Sigmoid colon (tissue), 4 donors: ENCODE measurements around the gene TNFAIP8.

Source experiments
- EP300 ChIP-seq, 4 donors: sonication (generic); formaldehyde crosslinking; IDR thresholded peaks; one replicate each; pipeline ENCODE4 v1.6.1; 2017; ENCODE audit warnings: antibody characterized with exemption in 4 of 4
- POLR2A ChIP-seq, 2 donors: fragments of 450-650 bp; IDR thresholded peaks; one replicate each; pipeline ENCODE4 v1.6.1; 2016; ENCODE audit warnings: antibody characterized with exemption in 2 of 2, mild to moderate bottlenecking in 2 of 2, moderate library complexity in 2 of 2
- POLR2AphosphoS5 ChIP-seq, 4 donors: sonication (generic); formaldehyde crosslinking; IDR thresholded peaks; one replicate each; pipeline ENCODE4 v1.6.1; 2017; ENCODE audit warnings: antibody characterized with exemption in 4 of 4
- TF ChIP-seq, protein P1 (sequence below), 4 experiments: fragments of 450-650 bp in 3 of 4; fragments of 200-600 bp in 1 of 4; IDR thresholded peaks; one replicate each; pipeline ENCODE4 v1.5.1; 2016 to 2019; ENCODE audit warnings: antibody characterized with exemption in 4 of 4, mild to moderate bottlenecking in 3 of 4, moderate library complexity in 2 of 4

DNA sequence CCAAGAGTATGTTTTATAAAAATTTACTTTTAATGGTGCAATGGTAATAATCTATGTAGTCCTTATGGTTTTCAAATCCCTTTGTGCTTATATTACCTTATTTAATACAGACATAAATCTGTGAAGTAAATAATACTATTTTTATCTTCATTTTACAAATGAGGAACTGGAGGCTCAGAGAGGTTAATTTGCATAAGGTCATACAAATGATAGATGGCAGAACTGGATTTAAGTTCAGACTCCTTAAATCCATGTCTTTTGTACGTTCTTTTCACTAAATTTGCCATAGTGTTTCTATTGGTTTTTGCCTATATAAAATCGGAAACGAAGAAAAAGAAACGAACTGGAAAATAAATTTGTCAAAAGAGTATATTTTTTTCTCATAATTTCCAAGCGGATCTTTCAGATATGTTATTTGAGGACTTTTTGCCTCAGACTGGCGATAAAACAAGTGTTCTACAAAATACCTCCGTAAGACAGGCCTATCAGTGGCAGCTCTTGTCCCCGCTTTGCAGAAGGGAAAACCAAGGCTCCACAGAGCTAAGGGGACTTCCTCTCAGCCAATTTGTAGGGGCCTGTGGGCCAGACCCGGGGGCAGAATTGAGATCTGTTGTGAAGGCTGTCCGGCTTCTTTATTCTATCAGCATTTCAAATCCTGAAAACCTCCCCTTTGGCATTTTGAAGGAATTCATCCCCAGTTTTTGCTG, 1.1 kb upstream of the TNFAIP8 start:
- TF ChIP-seq POLR2AphosphoS5 (IDR thresholded peaks at IDR 0.05) (no peak), POLR2A (IDR thresholded peaks at IDR 0.05) (no peak), EP300 (IDR thresholded peaks at IDR 0.05) (no peak)
- TF ChIP-seq, protein P1, sequence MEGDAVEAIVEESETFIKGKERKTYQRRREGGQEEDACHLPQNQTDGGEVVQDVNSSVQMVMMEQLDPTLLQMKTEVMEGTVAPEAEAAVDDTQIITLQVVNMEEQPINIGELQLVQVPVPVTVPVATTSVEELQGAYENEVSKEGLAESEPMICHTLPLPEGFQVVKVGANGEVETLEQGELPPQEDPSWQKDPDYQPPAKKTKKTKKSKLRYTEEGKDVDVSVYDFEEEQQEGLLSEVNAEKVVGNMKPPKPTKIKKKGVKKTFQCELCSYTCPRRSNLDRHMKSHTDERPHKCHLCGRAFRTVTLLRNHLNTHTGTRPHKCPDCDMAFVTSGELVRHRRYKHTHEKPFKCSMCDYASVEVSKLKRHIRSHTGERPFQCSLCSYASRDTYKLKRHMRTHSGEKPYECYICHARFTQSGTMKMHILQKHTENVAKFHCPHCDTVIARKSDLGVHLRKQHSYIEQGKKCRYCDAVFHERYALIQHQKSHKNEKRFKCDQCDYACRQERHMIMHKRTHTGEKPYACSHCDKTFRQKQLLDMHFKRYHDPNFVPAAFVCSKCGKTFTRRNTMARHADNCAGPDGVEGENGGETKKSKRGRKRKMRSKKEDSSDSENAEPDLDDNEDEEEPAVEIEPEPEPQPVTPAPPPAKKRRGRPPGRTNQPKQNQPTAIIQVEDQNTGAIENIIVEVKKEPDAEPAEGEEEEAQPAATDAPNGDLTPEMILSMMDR (IDR thresholded peaks at IDR 0.05), result no peak
